Retinal pigment epithelial cell (primary cell): ENCODE results near the gene SEMA3F.
"Not testable (repeated sequence)": the region's sequence is repeated elsewhere in the genome, so short reads cannot be mapped to it uniquely, and the experiment has no call there.

Source experiments
- DNase-seq: peaks from one replicate; pipeline ENCODE4 v3.0.0-alpha.2; 2010; ENCODE audit warnings: low read depth
- H3K4me3 ChIP-seq: 2 replicates; pipeline ENCODE4 v1.5.1; 2011; ENCODE audit warnings: mild to moderate bottlenecking, low read length, control low read depth, moderate library complexity
- CTCF ChIP-seq: conservative IDR thresholded peaks from 2 replicates; pipeline ENCODE4 v1.5.1; 2011; ENCODE audit warnings: low read depth, low read length, control low read depth, inconsistent platforms

Gene SEMA3F

DNA sequence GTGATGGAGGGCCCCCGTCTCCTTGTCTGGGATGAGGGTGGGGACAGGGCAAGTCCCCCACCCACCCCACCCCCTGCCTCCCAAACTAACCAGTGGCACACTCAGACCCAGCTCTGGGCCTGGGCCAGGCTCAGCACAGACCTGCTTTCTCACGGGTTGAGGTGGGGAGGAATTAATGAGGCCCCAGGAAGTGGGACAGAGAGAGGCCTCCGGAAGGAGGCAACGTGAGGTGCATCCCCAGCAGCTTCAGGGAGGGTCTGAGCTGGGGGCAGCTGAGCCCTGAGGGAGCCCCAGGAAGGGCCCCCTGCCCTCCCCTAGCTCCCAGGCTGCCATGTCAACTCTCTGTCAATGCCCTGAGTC lies 65.9 kb downstream of the SEMA3F start:
- TF ChIP-seq CTCF: no peak
- no peak overlapping the region for H3K4me3 ChIP-seq
- DNase-seq: no peak

GRCh38 chr3:50221411-50222168 lies 66.5 kb downstream of the SEMA3F start:
- TF ChIP-seq CTCF: no peak
- no peak for DNase-seq
- no peak overlapping the region for H3K4me3 ChIP-seq

GRCh38 chr3:50222169-50222528 lies 67.0 kb downstream of the SEMA3F start:
- no peak for TF ChIP-seq CTCF
- DNase-seq: no peak
- H3K4me3 ChIP-seq: no peak overlapping the region

DNA sequence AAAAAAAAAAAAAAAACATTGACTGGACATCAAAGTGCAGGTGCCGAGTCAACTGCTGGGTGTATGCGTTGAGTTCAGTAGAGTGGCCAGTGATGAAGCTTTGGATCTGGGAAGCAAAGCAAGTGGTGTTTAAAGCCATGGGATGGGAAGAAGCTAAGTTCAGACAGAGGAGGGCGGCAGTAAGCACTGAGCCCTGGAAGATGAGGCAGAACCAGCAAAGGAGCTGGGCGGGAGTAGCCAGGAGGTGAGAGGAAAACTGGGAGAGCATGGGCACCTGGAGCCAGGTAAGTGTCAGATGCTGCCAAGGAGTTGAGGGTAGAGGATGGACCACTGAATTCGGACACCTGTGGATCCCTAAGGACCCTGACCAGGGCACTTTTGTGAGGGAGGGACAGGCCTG lies 69.5 kb downstream of the SEMA3F start:
- no peak for DNase-seq
- no peak overlapping the region for H3K4me3 ChIP-seq
- TF ChIP-seq CTCF: no peak

DNA sequence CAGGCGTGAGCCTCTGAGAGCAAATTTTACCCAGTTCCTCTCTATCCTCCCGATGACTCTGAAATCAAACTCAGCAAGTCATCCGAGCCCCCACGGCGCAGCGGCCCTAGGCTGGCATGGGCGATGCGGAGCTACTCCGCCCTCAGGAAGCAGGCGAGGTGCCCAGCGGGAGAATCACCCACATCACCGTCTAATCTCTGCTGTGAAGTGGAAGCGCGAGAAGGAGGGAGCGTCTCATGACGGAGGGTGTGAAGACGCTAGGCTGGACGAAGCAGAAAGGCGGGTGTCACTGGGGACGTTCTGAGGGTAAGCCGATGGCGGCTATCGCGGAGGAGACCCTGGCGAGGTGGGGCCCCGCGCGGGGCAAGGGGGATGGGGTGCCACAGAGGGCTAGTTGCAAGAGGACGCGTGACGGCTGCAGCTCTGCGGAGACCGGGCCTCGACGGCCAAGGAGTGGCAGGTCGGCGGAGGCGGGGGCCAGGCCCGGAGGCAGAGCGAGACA lies 71.8 kb downstream of the SEMA3F start:
- no peak for DNase-seq

GRCh38 chr3:50227390-50228183 lies 72.5 kb downstream of the SEMA3F start:
- peak; percentile 61 for TF ChIP-seq CTCF
- no peak for DNase-seq
- peak overlapping the region; percentile 79 for H3K4me3 ChIP-seq

More for the DNA sequence above, 71.8 kb downstream of the SEMA3F start:
- no peak for TF ChIP-seq CTCF
- H3K4me3 ChIP-seq: peak overlapping the region; percentile 50

- peak overlapping the region; percentile 79 for H3K4me3 ChIP-seq
- not testable (repeated sequence) for DNase-seq
These were observed 73.2 kb downstream of the SEMA3F start for GRCh38 chr3:50228184-50228763.
